GM19099 (cell line): ENCODE measurements around the gene ENTHD1.

Experiments used
- POLR2A ChIP-seq: IDR thresholded peaks from 3 replicates; pipeline ENCODE4 v1.6.1; 2011; ENCODE audit warnings: low read depth; ENCODE audit not compliant: insufficient read length; ENCODE audit errors: extremely low read depth

Gene ENTHD1

DNA sequence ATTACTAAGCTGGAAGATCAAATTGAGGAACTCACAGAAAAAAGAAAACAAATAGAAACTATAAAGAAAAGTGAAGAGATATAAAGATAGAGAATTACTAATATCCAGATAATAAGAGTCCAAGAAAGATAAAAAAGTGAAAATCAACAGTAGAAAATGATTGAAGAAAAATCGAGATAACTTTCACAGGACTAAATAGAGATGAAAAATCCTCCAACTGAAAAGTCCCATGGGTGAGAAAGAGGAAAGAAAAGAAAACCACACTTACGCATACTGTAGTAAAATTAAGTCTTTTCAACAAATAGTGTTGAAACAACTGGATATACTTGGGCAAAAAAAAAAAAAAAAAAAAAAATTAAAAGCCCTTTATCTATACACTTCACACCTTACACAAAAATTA is 60.0 kb downstream of the ENTHD1 start:
- no peak for TF ChIP-seq POLR2A

DNA sequence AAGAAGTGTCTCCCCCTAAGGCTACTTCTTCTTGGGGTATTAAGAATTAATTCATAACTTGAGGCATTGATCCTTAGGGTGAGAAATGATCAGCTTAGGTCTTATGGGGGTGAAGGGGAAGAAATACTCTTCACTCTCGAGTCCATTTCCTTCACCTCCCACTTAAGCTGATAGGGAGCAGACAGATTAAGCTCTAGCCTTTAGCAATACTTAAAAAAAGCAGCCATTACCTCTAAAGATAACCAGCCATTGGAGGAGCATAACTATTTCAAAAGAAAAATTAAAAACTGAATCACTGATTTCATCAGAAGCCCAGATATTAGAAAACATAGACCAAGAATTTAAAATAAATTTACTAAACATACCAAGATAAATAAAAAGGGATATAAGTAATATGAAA is 60.5 kb downstream of the ENTHD1 start:
- TF ChIP-seq POLR2A: no peak

DNA sequence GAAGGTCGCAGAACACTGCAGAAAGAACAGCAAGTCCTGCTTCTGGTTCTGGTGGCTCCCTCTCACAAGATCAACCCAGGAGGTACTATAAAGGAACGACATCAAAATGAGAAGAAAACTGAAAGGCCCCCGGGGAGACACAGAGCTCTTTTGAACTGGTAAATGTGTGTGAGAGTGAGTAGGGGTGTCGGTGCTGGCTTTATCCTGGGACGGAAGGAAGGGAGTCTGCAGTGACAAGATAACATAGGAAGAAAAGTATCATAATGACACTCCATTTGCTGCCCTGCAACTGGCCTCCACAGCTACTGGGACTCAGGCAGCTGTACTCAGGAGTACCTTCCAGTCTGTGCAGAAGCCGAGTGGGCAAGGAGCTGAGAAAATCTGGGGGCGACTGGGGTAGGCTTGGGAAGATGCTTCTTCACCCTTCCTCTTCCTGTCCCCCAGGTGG is 60.9 kb downstream of the ENTHD1 start:
- no peak for TF ChIP-seq POLR2A

DNA sequence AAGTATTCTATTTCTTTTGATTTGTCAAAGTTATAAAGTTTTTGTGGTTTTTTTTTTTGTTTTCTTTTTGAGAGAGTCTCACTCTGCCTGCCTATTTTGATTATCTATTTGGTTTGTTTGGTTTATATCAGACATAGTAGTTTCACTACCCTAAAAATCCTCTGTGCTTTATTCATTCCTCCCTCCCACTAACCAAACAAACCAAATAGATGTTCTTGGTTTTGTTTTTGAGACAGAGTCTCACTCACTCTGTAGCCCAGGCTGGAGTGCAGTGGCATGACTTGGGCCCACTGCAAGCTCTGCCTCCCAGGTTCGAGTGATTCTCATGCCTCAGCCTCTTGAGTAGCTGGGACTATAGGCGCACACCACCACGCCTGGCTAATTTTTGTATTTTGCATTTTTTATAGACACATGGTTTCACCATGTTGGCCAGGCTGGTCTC is 67.9 kb downstream of the ENTHD1 start:
- TF ChIP-seq POLR2A: no peak

DNA sequence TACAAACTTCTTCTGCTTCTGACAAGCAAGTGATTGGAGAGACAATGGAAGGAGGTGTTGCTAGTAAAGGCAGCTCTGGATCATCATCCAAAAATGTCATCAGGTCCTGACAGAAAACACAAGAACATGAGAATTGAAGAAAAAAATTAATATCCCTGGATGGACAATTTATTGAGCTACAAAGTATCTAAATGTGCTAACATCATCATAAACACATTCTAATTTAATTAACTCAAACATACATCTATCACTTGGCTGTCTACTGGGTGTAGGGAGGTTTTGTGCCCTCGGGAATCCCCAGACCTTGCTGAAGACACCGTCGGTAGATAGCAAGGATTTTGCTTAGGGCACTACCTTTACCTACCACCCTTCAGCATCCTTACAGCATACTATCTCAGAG is 72.6 kb downstream of the ENTHD1 start:
- no peak for TF ChIP-seq POLR2A

DNA sequence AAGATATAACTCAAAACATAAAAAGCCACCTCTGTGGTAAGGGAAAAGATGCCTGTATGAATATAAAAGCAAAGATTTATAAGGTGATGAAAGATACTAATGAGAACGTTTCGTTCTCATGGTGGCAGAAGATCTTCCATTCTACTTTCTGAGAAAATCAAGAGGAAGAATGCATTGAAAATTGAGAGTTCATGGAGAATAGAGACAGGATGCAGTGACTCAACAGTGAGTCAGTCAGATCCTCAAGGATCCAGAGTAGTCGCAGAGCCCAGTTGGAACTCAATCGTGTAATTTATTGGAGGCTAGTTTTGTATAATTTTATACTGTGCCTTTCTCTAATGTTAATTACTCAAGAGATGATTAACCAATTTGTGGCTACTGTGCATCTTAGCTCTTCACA is 73.3 kb downstream of the ENTHD1 start:
- no peak for TF ChIP-seq POLR2A

DNA sequence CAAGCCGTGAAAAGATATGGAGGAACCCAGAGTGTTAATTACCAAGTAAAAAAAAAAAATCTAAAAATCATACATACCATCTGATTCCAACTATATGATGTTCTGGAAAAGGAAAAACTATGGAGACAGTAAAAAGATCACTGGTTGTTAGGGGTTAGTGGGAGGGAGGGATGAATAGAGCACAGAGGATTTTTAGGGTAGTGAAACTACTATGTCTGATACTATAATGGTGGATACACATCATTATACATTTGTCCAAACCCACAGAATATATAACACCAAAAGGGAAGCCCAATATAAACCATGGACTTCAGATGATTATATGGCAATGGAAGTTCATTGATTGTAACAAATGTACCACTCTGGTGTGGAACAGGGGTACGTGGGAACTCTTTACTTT is 74.1 kb downstream of the ENTHD1 start:
- no peak for TF ChIP-seq POLR2A

DNA sequence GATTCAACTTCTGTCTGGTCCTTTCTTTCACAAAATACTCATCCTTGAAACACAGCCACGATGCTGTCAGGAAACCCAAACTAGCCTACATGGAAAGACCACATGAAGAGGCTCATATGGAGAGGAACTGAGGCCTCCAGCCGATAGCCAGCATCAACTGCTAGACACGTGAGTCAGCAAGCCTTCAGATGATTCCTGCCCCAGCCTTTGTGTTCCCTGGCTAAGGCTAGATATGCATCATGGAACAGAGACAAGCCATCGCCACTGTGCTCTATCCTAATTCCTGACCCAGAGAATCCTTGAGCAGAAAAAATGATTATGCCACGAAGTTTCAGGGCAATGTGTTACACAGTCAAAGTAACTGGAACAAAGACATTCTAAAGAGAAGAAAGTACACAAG is 75.5 kb downstream of the ENTHD1 start:
- TF ChIP-seq POLR2A: no peak

DNA sequence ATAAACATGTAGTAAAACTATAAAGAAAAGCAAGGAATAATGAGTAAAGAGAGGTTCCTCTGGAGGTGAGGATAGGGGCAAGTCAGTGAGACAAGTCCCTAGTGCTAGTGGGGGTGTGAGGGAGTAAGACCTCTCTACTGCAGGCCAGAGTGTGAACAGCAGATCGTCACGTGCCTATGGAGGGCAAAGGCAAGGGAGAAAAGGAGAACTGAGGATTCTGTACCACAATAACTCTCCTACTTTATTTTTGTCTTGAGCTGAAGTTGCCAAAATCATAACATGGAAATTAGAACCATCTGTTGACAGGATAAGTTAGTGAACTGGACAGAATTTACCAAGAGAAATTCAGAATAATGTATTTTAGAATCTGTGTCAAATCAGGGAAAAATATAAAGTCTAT is 77.6 kb downstream of the ENTHD1 start:
- TF ChIP-seq POLR2A: no peak

DNA sequence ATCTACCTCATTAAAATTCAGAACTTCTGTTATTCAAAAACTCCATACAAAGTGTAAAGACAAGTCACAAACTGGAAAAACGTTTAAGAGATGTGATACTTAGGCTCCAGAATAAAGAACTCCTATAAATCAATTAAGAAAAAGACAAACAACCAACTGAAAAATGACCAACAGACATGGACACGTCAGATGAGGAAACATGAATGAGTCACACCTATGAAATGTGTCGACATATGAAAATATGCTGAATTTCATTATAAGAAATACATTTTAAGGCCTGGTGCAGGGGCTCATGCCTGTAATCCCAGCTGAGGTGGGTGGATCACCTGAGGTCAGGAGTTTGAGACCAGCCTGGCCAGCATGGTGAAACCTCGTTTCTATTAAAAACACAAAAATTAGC is 78.7 kb downstream of the ENTHD1 start:
- TF ChIP-seq POLR2A: no peak

DNA sequence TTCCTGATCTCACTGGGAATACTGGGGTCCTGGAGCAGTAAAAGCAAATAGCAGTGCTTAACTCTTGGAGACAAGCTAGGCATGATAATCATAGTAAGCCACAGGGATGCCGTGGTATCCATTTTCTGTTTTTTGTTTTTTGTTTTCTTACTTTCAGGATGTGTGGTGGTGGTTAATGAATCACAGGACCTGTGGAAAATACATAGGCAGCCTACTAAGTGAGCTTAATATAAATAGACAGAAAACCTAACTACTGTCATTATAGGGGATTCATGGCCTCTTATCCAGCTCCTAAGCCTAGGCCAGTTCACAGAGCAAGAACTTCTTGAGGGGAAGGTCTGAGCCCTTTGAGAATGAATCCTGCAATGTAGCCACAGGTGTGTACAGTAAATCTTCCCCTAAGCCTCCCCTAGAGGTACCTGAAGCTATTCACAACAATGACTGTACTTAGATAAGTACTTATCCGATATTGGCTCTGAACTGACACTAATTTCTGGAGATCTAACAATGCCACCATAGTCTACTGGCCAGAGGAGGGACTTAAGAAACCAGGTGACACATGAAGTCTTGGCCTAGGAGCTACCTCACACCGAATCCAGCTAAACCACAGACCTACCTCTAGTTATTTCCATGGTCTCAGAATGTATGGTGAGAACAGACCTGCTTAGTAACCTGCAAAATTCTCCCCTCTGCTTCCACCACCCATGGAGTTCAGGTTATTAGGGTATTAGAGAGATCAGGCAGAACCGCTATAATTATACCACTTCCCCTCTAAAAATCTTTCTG is 83.6 kb downstream of the ENTHD1 start:
- no peak for TF ChIP-seq POLR2A

DNA sequence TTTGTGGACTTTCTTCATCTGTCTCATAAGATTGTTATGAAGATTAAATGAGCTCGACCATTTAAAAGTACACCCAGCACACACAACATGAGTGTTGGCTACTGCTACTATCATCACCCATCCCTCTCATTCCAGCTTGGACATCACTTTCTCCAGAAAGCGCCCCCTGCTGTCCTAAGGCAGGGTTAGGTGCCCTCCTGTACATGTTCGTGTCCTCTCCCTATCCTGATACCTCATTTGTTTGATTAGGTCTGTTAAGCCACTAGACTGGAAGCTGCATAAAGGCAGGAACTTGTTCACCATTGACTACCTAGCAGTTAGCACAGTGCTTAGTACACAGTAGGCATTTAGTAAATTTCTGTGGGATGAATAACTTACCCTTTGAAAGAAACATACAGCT is 85.5 kb downstream of the ENTHD1 start:
- no peak for TF ChIP-seq POLR2A

DNA sequence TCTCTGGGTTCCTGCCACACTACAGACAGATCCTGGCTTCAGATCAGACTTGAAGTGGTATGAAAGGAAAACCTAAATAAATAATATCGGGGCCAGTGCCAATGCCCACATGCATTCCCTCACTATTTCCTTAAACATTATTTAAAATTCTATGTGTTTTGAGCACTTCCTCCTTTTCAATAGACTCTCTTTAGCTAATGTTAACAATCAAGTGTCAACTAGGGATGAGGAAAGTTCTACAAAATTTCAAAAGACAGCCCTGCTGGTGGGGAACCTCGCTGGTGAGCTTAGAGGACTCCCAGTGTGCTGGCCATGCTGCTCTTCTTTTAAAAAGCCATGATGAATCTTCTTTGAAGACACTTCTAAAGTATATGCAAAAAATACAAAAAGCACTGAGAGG is 87.5 kb downstream of the ENTHD1 start:
- TF ChIP-seq POLR2A: no peak

DNA sequence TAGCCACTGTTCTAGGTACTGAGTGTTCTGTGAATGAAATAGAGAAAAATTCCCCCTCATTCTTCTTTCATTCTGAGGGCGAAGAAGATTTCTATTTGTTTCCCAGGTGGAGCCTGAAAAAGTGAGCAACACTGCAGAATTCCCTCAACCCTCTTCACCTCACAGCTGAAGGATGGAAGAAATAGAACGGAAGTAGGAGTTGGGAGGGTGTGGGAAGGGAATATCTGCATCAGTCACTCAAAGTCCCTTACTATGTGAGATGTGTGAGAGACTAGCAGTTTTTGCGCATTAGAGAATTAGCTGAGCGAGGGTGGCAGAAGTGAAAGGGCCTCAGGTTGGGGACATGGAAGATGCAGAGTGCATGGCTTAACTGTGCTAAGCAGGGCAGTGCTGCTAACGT is 88.4 kb downstream of the ENTHD1 start:
- TF ChIP-seq POLR2A: no peak

DNA sequence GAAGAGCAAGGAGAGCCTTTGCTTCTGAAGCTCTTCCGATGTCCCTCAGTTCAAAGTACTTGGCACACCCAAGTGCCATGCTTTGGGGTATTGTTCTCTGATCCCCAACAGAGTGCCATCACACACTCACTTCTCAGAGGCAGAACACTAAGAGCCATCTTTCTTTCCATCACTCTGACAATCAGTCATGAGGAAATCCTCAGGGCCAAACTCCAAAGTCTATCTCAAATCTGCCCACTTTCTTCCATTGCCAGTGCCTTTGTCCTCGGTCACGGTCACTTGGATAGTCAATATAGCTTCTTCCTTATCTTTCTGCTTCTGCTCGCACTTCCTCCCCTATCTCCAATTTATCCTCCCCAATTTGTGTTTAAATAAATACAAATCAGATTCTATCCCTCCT is 90.9 kb downstream of the ENTHD1 start:
- TF ChIP-seq POLR2A: no peak

DNA sequence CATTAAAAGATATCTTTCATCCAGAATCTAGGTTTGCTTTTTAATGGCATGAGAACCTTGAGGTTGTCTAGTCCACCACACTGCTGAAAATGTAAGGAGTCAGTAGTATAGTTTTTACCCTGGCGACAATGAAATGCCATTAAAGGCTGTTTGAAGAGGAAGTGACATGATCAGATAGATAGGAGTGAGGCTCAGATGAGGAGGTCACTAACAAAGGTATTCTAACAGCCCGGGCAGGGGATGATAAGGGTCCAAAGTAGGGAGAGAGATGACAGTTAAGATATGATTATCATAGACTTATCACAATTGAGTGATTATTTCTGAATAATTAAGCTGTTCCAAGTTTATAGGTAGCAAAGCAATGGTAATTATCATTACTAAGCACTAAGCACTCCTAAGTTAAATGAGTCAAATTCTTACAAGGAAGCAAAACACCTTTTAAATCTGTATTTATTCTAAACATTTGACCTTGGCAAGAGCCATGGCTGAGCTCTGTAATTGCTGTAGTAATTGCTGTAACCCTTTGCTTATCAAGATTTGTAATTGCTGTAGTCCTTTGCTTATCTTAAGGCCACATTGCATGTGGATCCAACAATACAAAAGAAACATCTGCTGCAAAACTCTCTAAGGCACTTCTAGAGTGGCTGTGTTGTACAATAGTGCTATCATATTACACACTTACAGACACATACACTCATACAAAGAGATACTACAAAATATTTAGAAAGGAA is 92.6 kb downstream of the ENTHD1 start:
- no peak for TF ChIP-seq POLR2A

DNA sequence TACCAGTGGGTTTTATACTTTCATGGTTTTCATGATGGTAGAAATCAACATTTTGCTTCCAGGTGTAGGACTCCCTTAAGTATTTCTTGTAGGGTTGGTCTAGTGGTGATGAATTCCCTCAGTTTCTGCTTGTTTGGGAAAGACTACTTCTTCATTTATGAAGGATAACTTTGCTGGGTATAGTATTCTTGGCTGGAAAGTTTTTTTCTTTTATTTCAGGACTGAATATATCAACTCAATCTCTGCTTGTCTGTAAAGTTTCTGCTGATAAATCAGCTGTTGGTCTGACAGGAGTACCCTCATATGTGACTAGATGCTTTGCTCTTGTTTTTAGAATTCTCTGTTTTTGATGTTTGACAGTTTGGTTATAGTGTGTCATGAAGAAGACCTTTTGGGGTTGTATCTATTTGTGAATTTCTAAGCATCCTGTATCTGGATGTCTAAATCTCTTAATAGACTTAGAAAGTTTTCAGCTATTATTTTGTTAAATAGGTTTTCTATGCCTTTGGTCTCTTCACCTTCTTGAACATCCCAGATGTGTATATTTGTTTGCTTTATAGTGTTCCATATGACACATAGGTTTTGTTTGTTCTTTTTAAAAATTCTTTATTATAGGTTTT is 95.9 kb downstream of the ENTHD1 start:
- no peak for TF ChIP-seq POLR2A

DNA sequence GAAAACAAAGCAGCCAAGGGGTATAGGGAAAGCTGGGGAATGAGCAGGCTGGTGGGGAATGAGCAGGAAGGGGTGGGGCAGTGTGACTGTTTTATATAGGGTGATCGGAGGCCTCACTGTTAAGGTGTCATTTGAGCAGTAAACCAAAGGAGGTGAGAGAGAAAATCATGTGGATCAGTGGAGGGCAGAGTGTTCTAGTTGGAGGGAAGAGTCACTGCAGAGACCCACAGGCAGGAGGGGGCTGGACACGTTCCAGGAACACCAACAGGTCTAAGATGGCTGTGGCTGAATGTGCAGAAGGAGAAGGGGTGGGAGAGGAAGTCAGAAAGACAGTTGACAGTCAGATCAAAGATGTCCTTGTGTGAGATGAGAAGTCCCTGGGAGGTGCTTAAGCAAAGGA is 103.8 kb downstream of the ENTHD1 start:
- no peak for TF ChIP-seq POLR2A
